ENCODE results near the gene PCSK6.
A peak's percentile ranks its signal among the peaks of the same experiment; 100 is the strongest.

Gene PCSK6

GRCh38 chr15:101381671-101382212, 107.8 kb downstream of the PCSK6 start:
- no peak overlapping the region for H3K4me2 ChIP-seq (ENCODE audit: insufficient read depth, low read length, poor library complexity, severe bottlenecking)
- no peak overlapping the region for H2BK120ac ChIP-seq (ENCODE audit: low read depth, low read length)
- peaks cover 0 to 2% of the 10 kb centered on the region in 2 donors for H3K4me1 ChIP-seq (ENCODE audit: control insufficient read depth in 2 of 2, insufficient read depth in 1 of 2, low read depth in 1 of 2, low read length in 2 of 2)
- WGBS, 2 donors (ENCODE audit: extremely low coverage in 2 of 2, insufficient read length in 2 of 2, insufficient replicate concordance in 1 of 2): no CpG with 5 or more reads among the region's 14 CpGs
- H3K79me1 ChIP-seq (ENCODE audit: low read depth, low read length): no peaks in the 10 kb centered on the region
- no peaks in the 10 kb centered on the region for H3K9me3 ChIP-seq (replicated peaks in 1 of 2; ENCODE audit: control insufficient read depth in 2 of 2, insufficient read depth in 1 of 2, low read depth in 1 of 2, low read length in 2 of 2)
- no peak overlapping the region for H4K8ac ChIP-seq (ENCODE audit: low read depth, low read length)
- no peak overlapping the region for H3K9ac ChIP-seq (ENCODE audit: low read depth, low read length, poor library complexity)
- no peak overlapping the region for H3K14ac ChIP-seq (ENCODE audit: low read length)
- no peak for DNase-seq (ENCODE audit: low spot score)
- H3K27me3 ChIP-seq (ENCODE audit: control insufficient read depth in 3 of 3, insufficient read depth in 3 of 3, low read depth in 1 of 3, low read length in 3 of 3): no peaks in the 10 kb centered on the region
- no peak overlapping the region for H2BK5ac ChIP-seq (ENCODE audit: low read length)
- H2BK15ac ChIP-seq (ENCODE audit: low read length): no peak overlapping the region
- peak overlapping the region; percentile 22 for H3K18ac ChIP-seq (ENCODE audit: low read length)
- H3K36me3 ChIP-seq (replicated peaks in 1 of 2; ENCODE audit: control insufficient read depth in 2 of 2, insufficient read depth in 2 of 2, low read length in 2 of 2): peaks cover 0 to 28% of the 10 kb centered on the region in 2 donors
- no peak overlapping the region for H3K27ac ChIP-seq (replicated peaks; ENCODE audit: low read length)
- H2AFZ ChIP-seq (ENCODE audit: low read length): no peak overlapping the region
- no peak overlapping the region for H3K23ac ChIP-seq (ENCODE audit: low read depth, low read length, poor library complexity)
- no peak overlapping the region for H4K91ac ChIP-seq (ENCODE audit: low read depth, low read length, poor library complexity)
- H2BK12ac ChIP-seq (ENCODE audit: low read length): no peak overlapping the region
- no peak overlapping the region for H3K4ac ChIP-seq (ENCODE audit: low read length)
- H3K4me3 ChIP-seq (ENCODE audit: low read length in 2 of 2): peak overlapping the region in 1 of 2 donors; percentile 20
- H2AK5ac ChIP-seq (ENCODE audit: low read depth, low read length): no peak overlapping the region

DNA sequence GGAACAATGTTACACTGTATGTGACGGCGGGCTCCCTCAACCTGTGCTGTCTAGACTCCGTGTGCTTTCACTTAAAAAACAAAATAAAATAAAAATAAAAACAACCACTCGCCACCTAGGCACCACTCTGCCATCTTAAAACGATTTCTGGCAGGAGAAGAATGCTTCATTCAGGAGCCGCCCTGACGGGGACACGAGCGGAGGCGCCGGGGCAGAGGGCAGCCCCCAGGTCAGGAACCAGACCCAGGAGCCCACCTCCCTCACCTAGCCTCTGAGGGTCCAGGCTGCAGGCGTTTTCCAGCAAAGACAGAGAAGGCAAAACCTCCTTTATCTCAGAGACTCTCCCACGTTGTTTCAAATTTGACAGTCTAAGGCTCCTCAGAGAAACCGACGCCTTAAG, 109.4 kb downstream of the PCSK6 start:
- Histone ChIP-seq H2BK15ac (ENCODE audit: low read length) (no peak overlapping the region), H3K27me3 (ENCODE audit: control insufficient read depth in 3 of 3, insufficient read depth in 3 of 3, low read depth in 1 of 3, low read length in 3 of 3) (no peaks in the 10 kb centered on the region), H3K36me3 (replicated peaks in 1 of 2; ENCODE audit: control insufficient read depth in 2 of 2, insufficient read depth in 2 of 2, low read length in 2 of 2) (peaks cover 0 to 18% of the 10 kb centered on the region in 2 donors), H2AK5ac (ENCODE audit: low read depth, low read length) (no peak overlapping the region), H3K9me3 (replicated peaks in 1 of 2; ENCODE audit: control insufficient read depth in 2 of 2, insufficient read depth in 1 of 2, low read depth in 1 of 2, low read length in 2 of 2) (no peaks in the 10 kb centered on the region), H3K23ac (ENCODE audit: low read depth, low read length, poor library complexity) (no peak overlapping the region), H2BK5ac (ENCODE audit: low read length) (no peak overlapping the region), H3K4me2 (ENCODE audit: insufficient read depth, low read length, poor library complexity, severe bottlenecking) (no peak overlapping the region), H2BK120ac (ENCODE audit: low read depth, low read length) (no peak overlapping the region), H4K8ac (ENCODE audit: low read depth, low read length) (no peak overlapping the region), H3K9ac (ENCODE audit: low read depth, low read length, poor library complexity) (no peak overlapping the region), H4K91ac (ENCODE audit: low read depth, low read length, poor library complexity) (no peak overlapping the region), H3K4me1 (ENCODE audit: control insufficient read depth in 2 of 2, insufficient read depth in 1 of 2, low read depth in 1 of 2, low read length in 2 of 2) (peaks cover 0 to 2% of the 10 kb centered on the region in 2 donors), H3K14ac (ENCODE audit: low read length) (no peak overlapping the region), H2BK12ac (ENCODE audit: low read length) (no peak overlapping the region), H3K18ac (ENCODE audit: low read length) (no peak overlapping the region), H3K4ac (ENCODE audit: low read length) (no peak overlapping the region), H2AFZ (ENCODE audit: low read length) (no peak overlapping the region), H3K79me1 (ENCODE audit: low read depth, low read length) (no peaks in the 10 kb centered on the region), H3K4me3 (ENCODE audit: low read length in 2 of 2) (no peak overlapping the region), H3K27ac (replicated peaks; ENCODE audit: low read length) (no peak overlapping the region)
- DNase-seq (ENCODE audit: low spot score): no peak
- WGBS, 2 donors (ENCODE audit: extremely low coverage in 2 of 2, insufficient read length in 2 of 2, insufficient replicate concordance in 1 of 2): 100% methylated on average over 1 of the region's 15 CpGs; no CpG with 5 or more reads in 1 of the 2 donors

DNA sequence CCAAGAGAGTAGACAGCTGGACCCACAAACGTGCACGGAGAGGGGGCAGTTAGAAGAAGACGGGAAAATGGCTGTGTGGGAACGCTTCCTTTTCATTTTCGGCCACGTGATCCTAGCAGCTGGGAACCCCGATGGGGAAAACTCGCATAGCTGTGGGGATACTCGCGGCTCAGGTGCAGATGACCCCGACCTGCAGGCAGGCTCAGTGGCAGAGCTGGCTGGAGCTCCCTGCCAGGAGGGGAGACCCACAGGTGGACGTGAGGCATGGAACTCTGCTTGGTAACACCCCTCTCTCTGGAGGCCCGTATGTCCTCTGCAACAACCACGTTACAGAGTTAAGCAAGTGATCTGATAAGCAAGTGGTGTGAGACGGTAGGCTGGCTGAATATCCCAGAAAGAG, 109.9 kb downstream of the PCSK6 start:
- no peaks in the 10 kb centered on the region for H3K27me3 ChIP-seq (ENCODE audit: control insufficient read depth in 3 of 3, insufficient read depth in 3 of 3, low read depth in 1 of 3, low read length in 3 of 3)
- H3K27ac ChIP-seq (replicated peaks; ENCODE audit: low read length): no peak overlapping the region
- no peak overlapping the region for H2BK15ac ChIP-seq (ENCODE audit: low read length)
- no peak overlapping the region for H2AK5ac ChIP-seq (ENCODE audit: low read depth, low read length)
- no peak overlapping the region for H2AFZ ChIP-seq (ENCODE audit: low read length)
- H3K4ac ChIP-seq (ENCODE audit: low read length): no peak overlapping the region
- no peak overlapping the region for H3K9ac ChIP-seq (ENCODE audit: low read depth, low read length, poor library complexity)
- no peak overlapping the region for H3K23ac ChIP-seq (ENCODE audit: low read depth, low read length, poor library complexity)
- H3K4me2 ChIP-seq (ENCODE audit: insufficient read depth, low read length, poor library complexity, severe bottlenecking): no peak overlapping the region
- H3K4me1 ChIP-seq (ENCODE audit: control insufficient read depth in 2 of 2, insufficient read depth in 1 of 2, low read depth in 1 of 2, low read length in 2 of 2): peaks cover 0 to 2% of the 10 kb centered on the region in 2 donors
- H3K36me3 ChIP-seq (replicated peaks in 1 of 2; ENCODE audit: control insufficient read depth in 2 of 2, insufficient read depth in 2 of 2, low read length in 2 of 2): peaks cover 0 to 18% of the 10 kb centered on the region in 2 donors
- H3K9me3 ChIP-seq (replicated peaks in 1 of 2; ENCODE audit: control insufficient read depth in 2 of 2, insufficient read depth in 1 of 2, low read depth in 1 of 2, low read length in 2 of 2): no peaks in the 10 kb centered on the region
- peak overlapping the region; percentile 27 for H3K18ac ChIP-seq (ENCODE audit: low read length)
- H3K79me1 ChIP-seq (ENCODE audit: low read depth, low read length): no peaks in the 10 kb centered on the region
- WGBS, 2 donors (ENCODE audit: extremely low coverage in 2 of 2, insufficient read length in 2 of 2, insufficient replicate concordance in 1 of 2): no CpG with 5 or more reads among the region's 15 CpGs
- no peak overlapping the region for H3K4me3 ChIP-seq (ENCODE audit: low read length in 2 of 2)
- H4K91ac ChIP-seq (ENCODE audit: low read depth, low read length, poor library complexity): no peak overlapping the region
- H2BK120ac ChIP-seq (ENCODE audit: low read depth, low read length): no peak overlapping the region
- DNase-seq (ENCODE audit: low spot score): no peak
- H2BK5ac ChIP-seq (ENCODE audit: low read length): no peak overlapping the region
- no peak overlapping the region for H2BK12ac ChIP-seq (ENCODE audit: low read length)
- H4K8ac ChIP-seq (ENCODE audit: low read depth, low read length): no peak overlapping the region
- H3K14ac ChIP-seq (ENCODE audit: low read length): no peak overlapping the region

DNA sequence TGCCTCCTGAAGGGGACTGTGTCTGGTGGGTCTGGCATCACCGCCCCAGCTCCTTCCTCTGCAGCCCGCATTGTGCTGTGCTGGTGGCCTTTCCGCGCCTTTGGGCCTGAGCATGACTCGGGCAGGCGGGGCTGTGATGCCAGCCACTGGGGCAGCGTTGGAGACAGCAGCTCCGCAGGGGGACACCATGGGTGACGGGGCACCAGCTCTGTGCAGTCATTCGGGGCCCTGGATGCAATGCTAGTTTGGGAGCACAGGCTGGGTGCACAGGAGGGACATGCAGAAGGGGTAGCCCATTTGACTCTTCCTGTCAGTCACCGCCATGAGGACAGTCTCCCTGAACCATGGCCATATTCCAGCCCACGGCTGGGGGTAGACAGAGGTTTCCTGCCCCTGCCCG, 110.6 kb downstream of the PCSK6 start:
- Histone ChIP-seq H4K91ac (ENCODE audit: low read depth, low read length, poor library complexity) (no peak overlapping the region), H2BK120ac (ENCODE audit: low read depth, low read length) (no peak overlapping the region), H3K4me2 (ENCODE audit: insufficient read depth, low read length, poor library complexity, severe bottlenecking) (no peak overlapping the region), H2BK15ac (ENCODE audit: low read length) (no peak overlapping the region), H3K4me1 (ENCODE audit: control insufficient read depth in 2 of 2, insufficient read depth in 1 of 2, low read depth in 1 of 2, low read length in 2 of 2) (peaks cover 0 to 2% of the 10 kb centered on the region in 2 donors), H3K4me3 (ENCODE audit: low read length in 2 of 2) (no peak overlapping the region), H4K8ac (ENCODE audit: low read depth, low read length) (no peak overlapping the region), H3K9ac (ENCODE audit: low read depth, low read length, poor library complexity) (no peak overlapping the region), H3K27me3 (ENCODE audit: control insufficient read depth in 3 of 3, insufficient read depth in 3 of 3, low read depth in 1 of 3, low read length in 3 of 3) (no peaks in the 10 kb centered on the region), H3K14ac (ENCODE audit: low read length) (peak overlapping the region; percentile 27), H2BK5ac (ENCODE audit: low read length) (no peak overlapping the region), H2BK12ac (ENCODE audit: low read length) (no peak overlapping the region), H3K23ac (ENCODE audit: low read depth, low read length, poor library complexity) (peak overlapping the region; percentile 13), H3K9me3 (replicated peaks in 1 of 2; ENCODE audit: control insufficient read depth in 2 of 2, insufficient read depth in 1 of 2, low read depth in 1 of 2, low read length in 2 of 2) (no peaks in the 10 kb centered on the region), H2AK5ac (ENCODE audit: low read depth, low read length) (no peak overlapping the region), H3K79me1 (ENCODE audit: low read depth, low read length) (no peaks in the 10 kb centered on the region), H2AFZ (ENCODE audit: low read length) (no peak overlapping the region), H3K4ac (ENCODE audit: low read length) (no peak overlapping the region), H3K27ac (replicated peaks; ENCODE audit: low read length) (no peak overlapping the region), H3K36me3 (replicated peaks in 1 of 2; ENCODE audit: control insufficient read depth in 2 of 2, insufficient read depth in 2 of 2, low read length in 2 of 2) (peaks cover 0 to 14% of the 10 kb centered on the region in 2 donors), H3K18ac (ENCODE audit: low read length) (peak overlapping the region; percentile 7)
- no CpG with 5 or more reads among the region's 13 CpGs for WGBS, 2 donors (ENCODE audit: extremely low coverage in 2 of 2, insufficient read length in 2 of 2, insufficient replicate concordance in 1 of 2)
- no peak for DNase-seq (ENCODE audit: low spot score)
